SU-DHL-6 (cell line): Measurements from ENCODE around the gene PLA2G4B.

Experiments
- CTCF ChIP-seq: fragments of 200-600 bp; sonication (generic); IDR thresholded peaks from one replicate; pipeline ENCODE4 v1.5.1; 2017; ENCODE audit warnings: antibody characterized with exemption, mild to moderate bottlenecking, low read length, moderate library complexity; ENCODE audit not compliant: insufficient read depth, poor library complexity, severe bottlenecking
- EZH2phosphoT487 ChIP-seq: fragments of 200-600 bp; sonication (generic), shearing (Covaris generic); conservative IDR thresholded peaks from 2 replicates; pipeline ENCODE4 v1.6.1; 2018; ENCODE audit warnings: mild to moderate bottlenecking, antibody characterized with exemption, low read length, moderate library complexity, mixed read lengths

GRCh38 chr15:41856262-41856661 is 17.6 kb downstream of the PLA2G4B start:
- no peak for TF ChIP-seq CTCF
- TF ChIP-seq EZH2phosphoT487, result no peak
